OCI-LY3 (cell line): ENCODE measurements around the gene CBLIF.

Source experiments
- EZH2phosphoT487 ChIP-seq: fragments of 200-600 bp; shearing (Covaris generic); IDR thresholded peaks from 2 replicates; pipeline ENCODE4 v1.6.1; 2018; ENCODE audit warnings: antibody characterized with exemption, mixed run types, low read depth
- TF ChIP-seq, protein P1 (sequence below): fragments of 200-600, 300-600 bp; sonication (generic); IDR thresholded peaks from 2 replicates; pipeline ENCODE4 v1.5.1; 2014; ENCODE audit warnings: antibody characterized with exemption, low read length, low read depth

DNA sequence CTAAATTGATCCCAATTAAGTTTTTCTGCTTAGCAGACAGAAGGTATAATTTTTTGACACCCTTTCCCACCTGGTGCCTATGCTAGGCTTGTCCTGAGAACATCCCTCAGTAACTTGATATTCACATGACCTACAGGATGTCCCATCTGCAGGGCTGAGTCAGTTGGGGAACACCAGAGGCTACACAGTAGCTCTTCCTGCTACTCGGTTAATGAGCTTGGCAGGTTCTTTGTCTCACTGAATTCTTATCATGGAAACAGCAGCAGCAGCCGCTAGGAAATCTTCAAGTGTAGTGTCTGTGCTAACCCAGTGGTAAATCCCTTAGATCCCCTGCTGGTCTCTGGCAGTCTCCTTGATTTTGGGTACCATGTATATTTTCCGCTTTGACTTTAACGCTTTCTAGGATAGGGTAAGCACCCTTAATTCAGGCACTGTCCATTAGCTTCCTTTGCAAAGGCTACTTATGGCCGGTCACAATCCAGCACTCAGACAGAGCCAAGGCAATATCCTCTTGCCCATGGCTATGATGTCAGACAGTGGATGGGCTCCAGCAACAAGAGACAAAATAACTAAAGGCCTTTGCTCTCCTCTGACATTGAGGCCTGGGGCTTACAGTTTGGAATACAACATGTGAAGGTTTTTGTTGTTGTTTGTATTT lies 43.2 kb downstream of the CBLIF start:
- no peak for TF ChIP-seq EZH2phosphoT487
- TF ChIP-seq, protein P1, sequence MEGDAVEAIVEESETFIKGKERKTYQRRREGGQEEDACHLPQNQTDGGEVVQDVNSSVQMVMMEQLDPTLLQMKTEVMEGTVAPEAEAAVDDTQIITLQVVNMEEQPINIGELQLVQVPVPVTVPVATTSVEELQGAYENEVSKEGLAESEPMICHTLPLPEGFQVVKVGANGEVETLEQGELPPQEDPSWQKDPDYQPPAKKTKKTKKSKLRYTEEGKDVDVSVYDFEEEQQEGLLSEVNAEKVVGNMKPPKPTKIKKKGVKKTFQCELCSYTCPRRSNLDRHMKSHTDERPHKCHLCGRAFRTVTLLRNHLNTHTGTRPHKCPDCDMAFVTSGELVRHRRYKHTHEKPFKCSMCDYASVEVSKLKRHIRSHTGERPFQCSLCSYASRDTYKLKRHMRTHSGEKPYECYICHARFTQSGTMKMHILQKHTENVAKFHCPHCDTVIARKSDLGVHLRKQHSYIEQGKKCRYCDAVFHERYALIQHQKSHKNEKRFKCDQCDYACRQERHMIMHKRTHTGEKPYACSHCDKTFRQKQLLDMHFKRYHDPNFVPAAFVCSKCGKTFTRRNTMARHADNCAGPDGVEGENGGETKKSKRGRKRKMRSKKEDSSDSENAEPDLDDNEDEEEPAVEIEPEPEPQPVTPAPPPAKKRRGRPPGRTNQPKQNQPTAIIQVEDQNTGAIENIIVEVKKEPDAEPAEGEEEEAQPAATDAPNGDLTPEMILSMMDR = no peak
